Tibial nerve (tissue), 4 donors: ENCODE results near the gene ATP8A2.
"Not testable (repeated sequence)": the region's sequence is repeated elsewhere in the genome, so short reads cannot be mapped to it uniquely, and the experiment has no call there.

Experiments
- EP300 ChIP-seq, 2 donors: sonication (generic); formaldehyde crosslinking; IDR thresholded peaks; one replicate each; pipeline ENCODE4 v1.6.1; 2017; ENCODE audit warnings: antibody characterized with exemption in 2 of 2, mild to moderate bottlenecking in 1 of 2
- TF ChIP-seq, protein P1 (sequence below), 5 experiments: fragments of 200-600 bp in 3 of 5; fragments of 450-650 bp in 2 of 5; sonication (generic) in 3 of 5; IDR thresholded peaks; one replicate each; pipeline ENCODE4 v1.5.1; 2016 to 2019; ENCODE audit warnings: antibody characterized with exemption in 5 of 5, mild to moderate bottlenecking in 3 of 5, moderate library complexity in 2 of 5

DNA sequence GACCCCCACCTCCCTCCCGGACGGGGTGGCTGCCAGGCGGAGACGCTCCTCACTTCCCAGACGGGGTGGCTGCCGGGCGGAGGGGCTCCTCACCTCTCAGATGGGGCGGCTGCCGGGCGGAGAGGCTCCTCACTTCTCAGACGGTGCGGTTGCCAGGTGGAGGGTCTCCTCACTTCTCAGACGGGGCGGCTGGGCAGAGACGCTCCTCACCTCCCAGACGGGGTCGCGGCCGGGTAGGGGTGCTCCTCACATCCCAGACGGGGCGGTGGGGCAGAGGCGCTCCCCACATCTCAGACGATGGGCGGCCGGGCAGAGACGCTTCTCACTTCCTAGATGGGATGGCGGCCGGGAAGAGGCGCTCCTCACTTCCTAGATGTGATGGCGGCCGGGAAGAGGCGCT is 141.3 kb downstream of the ATP8A2 start:
- TF ChIP-seq, protein P1, sequence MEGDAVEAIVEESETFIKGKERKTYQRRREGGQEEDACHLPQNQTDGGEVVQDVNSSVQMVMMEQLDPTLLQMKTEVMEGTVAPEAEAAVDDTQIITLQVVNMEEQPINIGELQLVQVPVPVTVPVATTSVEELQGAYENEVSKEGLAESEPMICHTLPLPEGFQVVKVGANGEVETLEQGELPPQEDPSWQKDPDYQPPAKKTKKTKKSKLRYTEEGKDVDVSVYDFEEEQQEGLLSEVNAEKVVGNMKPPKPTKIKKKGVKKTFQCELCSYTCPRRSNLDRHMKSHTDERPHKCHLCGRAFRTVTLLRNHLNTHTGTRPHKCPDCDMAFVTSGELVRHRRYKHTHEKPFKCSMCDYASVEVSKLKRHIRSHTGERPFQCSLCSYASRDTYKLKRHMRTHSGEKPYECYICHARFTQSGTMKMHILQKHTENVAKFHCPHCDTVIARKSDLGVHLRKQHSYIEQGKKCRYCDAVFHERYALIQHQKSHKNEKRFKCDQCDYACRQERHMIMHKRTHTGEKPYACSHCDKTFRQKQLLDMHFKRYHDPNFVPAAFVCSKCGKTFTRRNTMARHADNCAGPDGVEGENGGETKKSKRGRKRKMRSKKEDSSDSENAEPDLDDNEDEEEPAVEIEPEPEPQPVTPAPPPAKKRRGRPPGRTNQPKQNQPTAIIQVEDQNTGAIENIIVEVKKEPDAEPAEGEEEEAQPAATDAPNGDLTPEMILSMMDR (IDR thresholded peaks at IDR 0.05) = not testable (repeated sequence)
- not testable (repeated sequence) for TF ChIP-seq EP300 (IDR thresholded peaks at IDR 0.05)
